Skin of body (tissue), 2 donors: ENCODE data around the gene TYW1B. TPM values are rescaled to one million over a fixed set of nuclear protein-coding genes. Genes with fewer than 3 reads are reported as not detected.
"Not testable (repeated sequence)": the region's sequence is repeated elsewhere in the genome, so short reads cannot be mapped to it uniquely, and the experiment has no call there.

Experiments
- DNase-seq: peaks from one replicate; lab custom pipeline; 2025; lab: John Stamatoyannopoulos, UW
- total RNA-seq: library from RNA; depleted of rRNA; stranded (reverse); fragments of >200 nt; gene quantifications from one replicate; pipeline ENCODE4 v1.2.3, GENCODE V29; 2014

TYW1B gene
- total RNA-seq, 1 donor from 2014 or later = 4.5 TPM

GRCh38 chr7:72754312-72754711 lies 73.7 kb downstream of the TYW1B start:
- DNase-seq = no peak

- DNase-seq = no peak
Observed at GRCh38 chr7:72753781-72754180, 74.2 kb downstream of the TYW1B start.

DNA sequence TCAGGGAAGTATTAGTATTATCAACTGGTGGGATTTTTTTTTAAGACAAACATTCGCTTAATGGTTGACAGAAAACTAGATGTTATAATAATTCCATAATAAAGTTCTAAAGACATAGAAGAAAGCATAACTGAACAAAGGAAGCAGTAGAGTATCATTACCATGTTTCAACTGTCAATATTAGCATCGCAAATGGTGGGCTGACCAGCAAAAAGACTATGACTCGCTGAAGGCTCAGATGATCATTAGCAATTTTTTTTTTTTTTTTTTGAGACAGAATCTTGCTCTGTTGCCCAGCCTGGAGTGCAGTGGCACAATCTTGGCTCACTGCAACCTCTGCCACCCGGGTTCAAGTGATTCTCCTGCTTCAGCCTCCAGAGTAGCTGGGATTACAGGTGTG lies 74.8 kb downstream of the TYW1B start:
- DNase-seq = not testable (repeated sequence)

DNA sequence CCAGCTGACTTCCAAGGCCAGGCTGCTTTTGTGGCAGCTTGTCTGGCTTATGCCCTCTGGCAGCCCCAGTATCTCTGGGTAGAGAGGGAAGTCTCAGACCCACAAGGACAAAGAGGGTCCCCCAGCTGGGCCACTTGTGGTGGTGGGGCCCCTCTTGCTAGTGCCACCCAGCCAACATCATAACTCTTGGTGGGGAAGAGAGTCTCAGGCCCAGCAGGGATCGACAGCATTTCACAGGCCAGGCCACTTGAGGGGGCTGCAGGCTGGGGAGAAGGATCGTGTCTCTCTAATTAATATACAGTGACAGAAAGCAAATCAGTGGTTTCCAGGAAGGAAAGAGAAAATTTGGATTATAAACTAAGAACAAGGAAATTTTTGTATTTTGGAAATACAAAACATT lies 76.0 kb downstream of the TYW1B start:
- DNase-seq = no peak

DNA sequence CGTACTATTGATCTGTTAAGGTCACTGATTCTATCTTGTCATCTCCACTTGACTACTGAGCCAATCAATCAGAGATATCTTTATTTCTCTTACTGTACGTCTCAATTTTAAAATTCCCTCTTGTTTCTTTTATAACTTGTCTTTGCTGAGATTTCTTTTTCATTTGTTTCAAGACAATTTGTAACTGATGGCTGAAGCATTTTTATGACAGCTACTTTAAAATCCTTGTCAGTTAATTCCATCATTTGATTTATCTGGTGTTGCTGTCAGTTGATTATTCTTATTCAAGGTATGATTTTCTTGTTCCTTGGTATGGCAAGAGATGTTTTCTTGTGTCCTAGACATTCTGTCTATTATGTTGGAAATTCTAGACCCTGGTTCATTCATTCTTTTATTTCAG lies 76.6 kb downstream of the TYW1B start:
- no peak for DNase-seq

DNA sequence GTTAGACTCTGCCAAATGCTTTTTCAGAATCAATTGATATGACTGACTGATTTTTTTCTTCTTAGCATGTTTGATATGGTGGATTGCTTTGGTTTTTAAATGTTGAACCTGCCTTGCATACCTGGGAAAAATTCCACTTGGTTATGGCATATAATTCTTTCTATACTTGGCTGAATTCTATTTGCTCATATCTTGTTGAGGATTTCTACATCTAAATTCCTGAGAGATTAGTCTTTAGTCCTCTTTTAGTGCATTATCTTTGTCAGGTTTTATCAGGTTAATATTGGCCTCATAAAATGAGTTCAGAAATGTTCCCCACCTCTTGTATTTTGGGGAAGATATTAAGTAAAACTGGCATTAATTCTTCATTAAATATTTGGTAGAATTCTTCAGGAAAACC lies 79.4 kb downstream of the TYW1B start:
- not testable (repeated sequence) for DNase-seq

- peak; percentile 25 for DNase-seq
Observed at GRCh38 chr7:72744244-72744926, 83.6 kb downstream of the TYW1B start.

DNA sequence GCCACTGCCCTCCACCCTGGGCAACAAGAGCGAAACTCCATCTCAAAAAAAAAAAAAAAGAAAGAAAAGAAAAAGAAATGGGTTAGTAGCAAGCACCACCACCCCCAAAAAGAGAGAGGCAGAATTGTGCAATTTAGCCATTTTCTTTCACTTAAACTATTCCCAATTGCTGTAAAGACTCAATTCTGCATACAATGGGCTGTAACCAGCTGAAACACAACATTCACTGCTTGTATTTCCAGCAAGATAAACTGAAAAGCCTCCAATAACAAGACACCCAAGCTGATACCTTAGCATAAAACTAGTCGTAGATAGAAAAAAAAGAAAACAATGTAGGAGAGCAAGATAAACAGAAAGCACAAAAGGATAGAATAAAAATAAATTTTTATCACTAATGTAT lies 84.2 kb downstream of the TYW1B start:
- DNase-seq = not testable (repeated sequence)

DNA sequence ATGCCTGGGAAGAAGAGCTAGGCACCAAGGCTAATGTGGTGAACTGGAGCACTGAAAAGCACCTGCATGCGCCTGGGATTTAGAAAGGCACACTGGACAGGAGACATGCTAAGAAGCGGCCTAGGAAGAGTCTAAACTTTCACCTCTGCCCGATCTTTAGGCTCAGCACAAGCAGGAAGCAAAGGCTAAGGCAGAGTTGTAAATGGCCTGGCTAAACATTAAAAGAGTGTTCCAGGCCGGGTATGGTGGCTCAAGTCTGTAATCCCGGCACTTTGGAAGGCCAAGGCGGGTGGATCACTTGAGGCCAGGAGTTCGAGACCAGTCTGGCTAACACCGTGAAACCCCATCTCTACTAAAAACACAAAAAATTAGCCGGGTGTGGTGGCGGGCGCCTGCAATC lies 88.3 kb downstream of the TYW1B start:
- DNase-seq = not testable (repeated sequence)

GRCh38 chr7:72735855-72736254 lies 92.1 kb downstream of the TYW1B start:
- not testable (repeated sequence) for DNase-seq

- DNase-seq = not testable (repeated sequence)
Observed at GRCh38 chr7:72730815-72731214, 97.2 kb downstream of the TYW1B start.

DNA sequence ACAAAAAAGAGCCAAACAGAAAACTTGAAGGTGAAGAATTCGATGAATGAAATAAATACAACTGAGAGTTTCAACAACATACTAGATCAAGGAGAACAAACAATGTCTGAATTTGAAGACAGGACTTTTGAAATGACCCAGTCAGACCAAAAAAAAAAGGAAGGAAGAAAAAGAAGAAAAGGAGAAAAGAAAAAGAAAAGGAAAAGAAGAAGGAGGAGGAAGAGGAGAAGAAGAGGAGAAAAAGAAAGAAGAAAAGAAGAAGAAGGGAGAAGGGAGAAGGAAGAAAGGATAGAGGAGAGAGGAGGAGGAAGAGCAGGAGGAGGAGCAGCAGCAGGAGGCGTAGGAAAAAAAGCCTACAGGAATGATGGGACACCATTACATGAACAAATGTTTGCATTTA lies 97.6 kb downstream of the TYW1B start:
- DNase-seq = not testable (repeated sequence)

GRCh38 chr7:72729130-72729529 lies 98.9 kb downstream of the TYW1B start:
- not testable (repeated sequence) for DNase-seq

DNA sequence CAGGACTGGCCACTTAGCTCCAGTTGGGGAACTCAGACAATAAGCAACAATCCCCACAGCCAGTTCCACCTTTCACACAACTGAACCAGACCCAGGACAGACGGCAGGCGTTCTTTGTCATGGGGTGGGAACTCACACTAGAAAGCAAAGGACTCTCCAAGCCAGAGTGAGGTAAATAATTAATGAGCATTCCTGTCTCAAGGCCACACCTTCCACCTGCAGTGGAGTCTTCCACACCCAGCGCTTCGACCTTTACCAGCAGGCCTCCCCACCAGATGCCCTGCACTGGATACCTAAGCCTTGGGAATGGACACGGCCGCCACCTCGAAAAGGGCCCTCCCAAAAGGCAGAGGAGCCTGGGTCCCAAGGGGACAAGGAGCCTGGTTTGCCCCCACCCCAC lies 105.3 kb downstream of the TYW1B start:
- not testable (repeated sequence) for DNase-seq

GRCh38 chr7:72720890-72721289 lies 107.1 kb downstream of the TYW1B start:
- DNase-seq = not testable (repeated sequence)

GRCh38 chr7:72717252-72717774 lies 110.7 kb downstream of the TYW1B start:
- DNase-seq = not testable (repeated sequence)

GRCh38 chr7:72711927-72712326 lies 116.1 kb downstream of the TYW1B start:
- DNase-seq = not testable (repeated sequence)

DNA sequence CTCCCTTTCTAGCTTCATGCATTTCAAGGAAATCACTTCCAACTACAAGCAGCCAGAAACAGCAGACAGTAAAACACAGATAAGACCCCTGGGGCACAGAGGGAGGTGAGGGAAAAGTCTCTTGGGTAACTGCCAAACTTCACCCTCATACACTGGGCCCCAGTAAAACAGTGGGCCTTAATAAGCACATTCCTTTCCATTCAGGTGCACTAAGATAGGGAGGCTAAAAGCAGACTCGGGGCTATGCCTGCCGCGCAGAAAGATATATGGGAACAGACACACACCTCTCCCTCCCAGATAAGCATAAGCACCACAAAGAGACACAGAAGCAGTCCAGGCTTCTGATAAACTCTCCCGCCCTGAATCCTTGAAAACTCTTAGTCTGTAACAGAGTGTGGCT lies 117.0 kb downstream of the TYW1B start:
- DNase-seq = no peak

DNA sequence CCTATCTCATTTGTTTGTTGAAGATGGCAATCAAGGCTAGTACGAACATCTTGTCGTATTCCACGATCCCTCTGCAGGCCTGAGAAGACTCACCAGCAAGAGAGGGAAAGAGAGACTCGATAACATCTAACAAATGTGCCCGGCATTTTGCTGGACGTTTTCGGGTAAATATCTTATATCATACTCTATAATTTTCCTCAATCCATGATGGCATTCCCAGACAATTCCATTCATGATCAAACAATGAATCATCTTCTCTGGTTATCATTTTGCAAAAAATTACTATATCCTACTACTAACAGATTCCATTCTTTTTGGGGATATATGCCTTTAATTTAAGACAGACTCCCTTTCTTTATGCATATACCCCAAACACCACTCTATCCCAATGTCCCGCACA lies 118.1 kb downstream of the TYW1B start:
- no peak for DNase-seq

DNA sequence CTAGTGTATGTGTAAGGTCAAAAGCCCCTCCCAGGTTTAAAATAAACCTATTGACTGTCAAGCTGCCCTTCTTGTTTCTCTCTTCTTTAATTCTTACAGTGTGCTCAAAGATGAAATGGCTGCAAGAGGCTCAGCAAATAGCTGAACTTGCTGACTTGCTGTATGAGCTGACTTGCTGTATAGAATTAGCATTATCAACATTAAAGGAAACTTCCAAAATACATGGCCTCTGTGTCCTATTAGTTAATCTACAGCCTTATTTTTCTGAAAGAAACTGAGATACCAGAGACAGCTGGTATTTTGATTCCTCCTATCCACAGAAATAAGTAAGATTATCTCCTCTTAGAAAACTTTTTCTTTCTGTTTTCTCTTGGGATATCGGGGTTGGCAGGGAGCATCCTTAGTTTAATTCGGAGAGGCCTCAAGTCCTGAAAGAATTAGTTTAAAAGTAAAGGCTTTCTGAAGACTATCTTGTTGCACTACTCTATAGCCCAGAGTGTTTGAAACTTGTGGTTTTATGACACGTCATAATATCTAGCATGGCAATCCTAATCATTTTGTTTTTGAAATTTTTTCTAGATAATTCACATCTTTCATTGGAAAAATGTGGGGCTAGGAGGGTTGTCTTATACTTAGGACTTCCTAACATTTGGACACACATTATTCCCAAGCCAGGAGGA lies 119.5 kb downstream of the TYW1B start:
- not testable (repeated sequence) for DNase-seq

DNA sequence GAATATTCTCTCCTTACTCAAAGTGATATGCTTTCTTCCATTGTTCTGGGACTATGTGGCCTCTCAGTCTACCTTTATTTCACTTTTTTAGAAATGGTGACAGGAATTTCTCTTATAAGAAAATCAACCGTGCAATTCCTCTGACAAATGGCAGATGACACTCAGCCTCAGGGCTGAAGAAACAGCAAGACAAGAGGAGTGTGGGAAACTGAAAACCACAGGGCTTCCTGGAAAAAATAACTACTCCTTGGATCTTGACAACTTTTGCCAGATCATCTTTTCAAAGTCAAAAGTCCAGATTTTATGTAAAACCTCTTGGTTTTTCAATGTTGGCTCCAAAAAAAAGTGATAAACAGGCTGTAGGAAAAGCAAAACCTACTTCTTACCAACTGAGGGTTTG lies 121.5 kb downstream of the TYW1B start:
- DNase-seq = no peak

DNA sequence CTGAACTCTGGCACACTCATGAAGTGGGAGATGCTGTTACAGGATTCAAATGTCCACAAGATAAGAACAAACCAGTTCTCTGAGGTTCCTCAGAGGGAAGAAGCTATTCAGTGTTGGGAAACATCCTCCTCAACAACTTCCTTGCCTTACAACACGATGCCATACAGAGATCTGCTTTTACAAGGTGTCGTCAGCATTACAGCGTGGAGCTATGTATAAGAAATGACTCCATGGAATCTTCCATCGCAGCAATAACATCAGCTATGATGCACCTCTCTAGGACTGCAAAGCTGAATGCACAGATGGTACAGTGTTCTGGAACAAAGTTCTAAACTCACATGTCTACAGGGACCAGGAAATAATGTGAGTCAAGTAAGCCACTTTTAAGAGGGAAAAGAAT lies 122.3 kb downstream of the TYW1B start:
- DNase-seq = not testable (repeated sequence)

GRCh38 chr7:72704894-72705293 lies 123.1 kb downstream of the TYW1B start:
- no peak for DNase-seq
